ENCODE results near the gene ADAMTS12.

ADAMTS12 gene

DNA sequence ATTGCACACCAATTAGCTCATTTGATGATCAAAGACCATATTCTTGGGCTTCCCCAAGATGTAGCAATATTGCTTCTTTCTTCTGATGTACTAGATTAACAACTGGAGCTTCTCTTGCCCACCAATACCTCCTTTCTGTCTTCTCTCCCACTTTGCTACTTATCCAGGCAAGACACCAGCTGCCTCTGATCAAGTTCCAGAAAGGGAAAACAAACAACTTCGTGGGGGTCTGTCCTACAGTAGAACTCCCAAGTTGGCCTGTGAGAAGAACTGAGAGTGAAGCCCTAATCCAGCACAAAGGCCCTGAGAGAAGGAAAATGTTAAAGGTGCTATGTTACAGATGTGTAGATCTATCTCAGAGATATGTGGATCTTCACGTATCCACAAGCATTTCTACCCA lies 44.9 kb downstream of the ADAMTS12 start:
- no peak for DNase-seq (ENCODE audit: low spot score)

- DNase-seq (ENCODE audit: low spot score): no peak
Observed at GRCh38 chr5:33843579-33843978, 48.2 kb downstream of the ADAMTS12 start.

DNA sequence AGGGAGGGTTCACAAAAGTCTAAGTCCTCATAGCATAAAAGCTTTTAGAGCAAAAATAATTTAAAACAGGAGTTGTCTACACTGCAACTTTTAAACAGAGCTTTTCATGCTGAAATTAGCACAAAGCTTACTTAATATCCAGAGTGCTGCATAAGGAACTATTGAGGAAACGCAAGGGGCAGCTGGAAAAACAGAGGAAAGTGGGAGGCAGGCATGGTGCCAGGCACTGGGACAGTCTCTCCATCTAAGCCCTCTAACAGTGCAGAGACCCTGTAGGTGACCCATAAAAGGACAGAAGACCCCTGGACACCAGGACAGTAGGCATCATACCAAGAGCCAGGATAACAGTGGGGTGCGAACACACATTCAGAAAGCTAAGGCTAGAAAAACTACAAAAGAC lies 49.3 kb downstream of the ADAMTS12 start:
- no peak for DNase-seq (ENCODE audit: low spot score)

- DNase-seq (ENCODE audit: low spot score): no peak
Observed at GRCh38 chr5:33841891-33842290, 49.9 kb downstream of the ADAMTS12 start.

GRCh38 chr5:33840927-33841547 lies 50.8 kb downstream of the ADAMTS12 start:
- DNase-seq (ENCODE audit: low spot score): no peak

GRCh38 chr5:33837301-33837700 lies 54.5 kb downstream of the ADAMTS12 start:
- no peak for DNase-seq (ENCODE audit: low spot score)

DNA sequence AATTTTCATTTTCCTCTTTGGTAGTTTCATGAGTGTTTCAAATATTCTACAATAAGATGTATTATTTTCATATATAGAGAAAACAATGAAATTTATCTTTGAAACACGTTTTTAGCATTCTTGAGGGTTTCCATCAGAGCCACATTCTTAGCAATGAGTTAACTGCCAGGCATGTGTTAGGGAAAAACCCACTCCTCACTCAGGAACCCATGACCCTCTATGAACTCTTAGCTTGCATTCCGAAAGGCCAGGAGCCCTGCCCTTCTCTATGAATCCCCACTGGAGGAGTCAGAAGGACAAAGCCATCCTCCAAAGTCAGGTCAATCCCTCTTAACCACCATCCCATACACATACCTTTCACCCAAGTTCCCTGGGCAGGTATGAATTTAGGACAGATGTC lies 57.5 kb downstream of the ADAMTS12 start:
- no peak for DNase-seq (ENCODE audit: low spot score)

- no peak for DNase-seq (ENCODE audit: low spot score)
Observed at GRCh38 chr5:33833237-33833575, 58.6 kb downstream of the ADAMTS12 start.

DNA sequence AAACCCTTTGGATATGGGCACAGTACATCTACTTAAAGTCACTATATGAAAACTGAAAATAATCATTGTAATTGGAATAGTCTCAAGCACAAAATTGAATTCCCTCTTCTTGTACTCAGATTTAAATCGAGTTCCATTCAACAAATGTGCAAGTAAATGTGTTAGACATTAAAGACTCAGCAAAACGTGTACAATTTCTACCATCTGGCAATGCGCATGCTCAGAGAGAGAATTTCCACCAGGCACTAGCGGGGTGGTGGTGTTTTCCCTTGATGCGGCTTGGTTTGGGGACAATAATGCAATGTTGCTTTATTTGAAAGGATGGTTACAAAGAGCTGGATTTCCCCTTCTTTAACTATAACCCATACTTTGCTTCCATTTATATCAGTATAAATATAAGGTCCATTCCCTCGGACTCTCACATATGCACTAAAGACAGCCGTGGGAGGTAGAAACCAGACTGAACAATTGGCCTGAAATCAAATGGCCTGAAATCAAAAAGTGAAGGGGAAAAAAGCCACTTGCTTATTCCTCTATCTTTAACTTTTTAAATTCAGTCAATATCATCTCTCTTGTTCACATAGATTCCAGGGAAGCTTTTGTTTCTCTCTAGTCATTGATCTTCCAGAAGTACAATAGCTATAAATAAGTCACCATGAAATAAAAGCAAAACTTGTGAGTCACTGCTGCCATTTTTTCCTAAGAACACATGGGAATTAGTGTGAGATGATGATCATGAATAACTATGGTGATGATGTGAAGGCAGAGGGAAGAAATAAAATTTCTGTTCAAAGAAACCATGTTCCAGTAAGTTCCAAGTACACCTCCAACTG lies 59.2 kb downstream of the ADAMTS12 start:
- DNase-seq (ENCODE audit: low spot score): no peak

DNA sequence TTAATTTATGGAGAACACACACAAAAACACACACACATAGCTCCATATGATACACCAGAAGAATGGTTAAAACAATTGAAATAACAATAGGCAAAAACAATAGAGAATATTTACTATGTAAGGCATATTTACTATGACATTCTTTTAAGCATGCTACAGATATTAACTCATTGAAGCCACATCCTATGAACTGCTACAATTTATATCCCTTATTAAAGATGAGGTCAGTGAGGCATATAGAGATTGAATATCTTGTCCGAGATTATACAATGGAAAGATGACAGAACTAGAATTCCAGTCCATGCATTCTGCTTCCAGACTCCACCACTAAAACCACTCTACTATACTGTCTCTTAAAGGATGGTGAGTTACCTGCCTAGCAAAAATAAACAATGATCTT lies 60.7 kb downstream of the ADAMTS12 start:
- DNase-seq (ENCODE audit: low spot score): no peak

DNA sequence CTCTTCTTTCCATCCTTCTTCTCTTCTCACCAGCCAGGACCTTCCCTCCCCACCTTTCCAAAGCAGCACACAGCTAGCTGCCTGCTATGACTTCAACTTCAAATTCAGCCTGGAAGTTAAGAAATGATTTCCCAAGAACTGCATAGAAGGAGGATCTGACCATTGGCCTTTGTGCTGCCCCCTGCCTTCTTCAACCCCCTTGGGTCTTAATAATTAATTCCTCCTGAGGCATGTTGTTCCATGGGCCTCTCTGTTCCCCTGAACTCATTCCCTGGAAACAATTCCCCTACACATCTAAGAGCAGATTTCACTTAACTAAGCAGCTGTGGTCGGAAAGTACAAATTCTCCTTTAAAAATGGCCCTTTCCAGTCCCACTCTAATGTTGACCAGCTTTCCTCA lies 62.4 kb downstream of the ADAMTS12 start:
- DNase-seq (ENCODE audit: low spot score): no peak

GRCh38 chr5:33828626-33829308 lies 63.0 kb downstream of the ADAMTS12 start:
- no peak for DNase-seq (ENCODE audit: low spot score)

- no peak for DNase-seq (ENCODE audit: low spot score)
Observed at GRCh38 chr5:33827885-33828284, 63.9 kb downstream of the ADAMTS12 start.

- no peak for DNase-seq (ENCODE audit: low spot score)
Observed at GRCh38 chr5:33827018-33827707, 64.6 kb downstream of the ADAMTS12 start.

DNA sequence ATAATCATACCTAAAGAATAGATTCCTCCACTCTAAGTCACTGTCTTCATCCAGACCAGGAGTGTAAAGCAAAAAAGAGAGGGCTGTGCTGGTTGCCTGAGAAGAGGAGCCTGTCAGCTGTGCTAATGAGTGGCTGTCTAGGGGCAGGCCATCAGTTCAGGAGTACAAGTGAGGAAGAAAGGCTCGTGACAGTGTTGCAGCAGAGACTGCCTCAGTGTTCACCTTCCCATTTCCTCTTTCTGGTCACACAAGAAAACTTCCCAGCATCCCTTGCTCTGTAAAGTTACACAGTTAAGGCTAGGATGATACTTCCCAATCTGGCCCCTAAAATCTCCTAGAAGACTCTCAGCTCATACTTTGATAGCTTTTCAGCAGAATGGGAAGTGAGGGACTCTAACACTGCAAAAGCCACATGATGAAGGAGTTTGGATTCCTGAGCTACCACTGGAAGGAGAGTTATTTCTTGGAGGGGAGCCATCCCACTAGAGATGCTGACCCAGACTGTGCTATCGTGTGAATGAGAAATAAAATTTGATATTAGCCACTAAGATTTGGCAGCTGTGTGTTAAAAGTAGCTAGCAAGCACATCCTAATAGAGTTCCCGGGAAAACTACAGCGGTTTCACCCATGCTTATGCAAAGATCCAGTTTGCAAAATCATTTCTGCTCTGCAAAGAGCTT lies 67.1 kb downstream of the ADAMTS12 start:
- DNase-seq (ENCODE audit: low spot score): peak; percentile 34

- no peak for DNase-seq (ENCODE audit: low spot score)
Observed at GRCh38 chr5:33817301-33817700, 74.5 kb downstream of the ADAMTS12 start.

DNA sequence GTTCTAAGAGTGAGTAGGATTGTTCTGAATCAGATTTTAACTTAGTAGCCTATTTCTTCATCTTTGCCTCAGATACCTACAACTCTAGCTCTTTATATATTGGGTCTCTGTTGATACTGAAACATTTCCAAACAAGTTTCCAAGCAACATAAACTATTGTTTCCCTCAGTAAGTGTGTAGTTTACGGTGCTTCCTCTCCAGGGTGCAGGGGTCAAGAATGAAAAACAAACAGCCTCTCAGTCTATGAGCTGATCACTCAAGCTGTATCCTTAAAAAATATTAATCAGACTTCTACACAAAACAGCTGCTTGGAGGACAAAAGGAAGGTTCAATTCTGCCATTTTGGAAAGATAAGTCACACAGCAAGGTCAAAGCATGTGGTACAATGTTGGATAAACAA lies 75.0 kb downstream of the ADAMTS12 start:
- DNase-seq (ENCODE audit: low spot score): no peak

DNA sequence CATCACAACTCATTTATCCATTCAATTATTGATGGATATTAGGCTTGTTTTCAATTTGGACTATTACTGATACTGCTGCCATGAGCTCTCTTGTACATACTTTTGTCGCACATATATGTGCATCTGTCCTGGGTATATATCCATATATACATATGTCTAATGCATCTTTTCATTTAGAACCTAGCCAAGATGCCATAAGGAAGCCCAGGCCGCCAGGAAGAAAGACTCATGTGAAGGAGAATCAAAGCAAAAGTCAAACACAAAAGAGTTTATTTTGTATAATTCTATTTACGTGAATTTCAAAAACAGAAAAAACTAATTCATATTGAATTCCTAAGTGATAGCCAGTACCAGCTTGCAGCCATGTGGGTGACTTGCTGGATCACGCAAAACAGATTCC lies 79.0 kb downstream of the ADAMTS12 start:
- no peak for DNase-seq (ENCODE audit: low spot score)

DNA sequence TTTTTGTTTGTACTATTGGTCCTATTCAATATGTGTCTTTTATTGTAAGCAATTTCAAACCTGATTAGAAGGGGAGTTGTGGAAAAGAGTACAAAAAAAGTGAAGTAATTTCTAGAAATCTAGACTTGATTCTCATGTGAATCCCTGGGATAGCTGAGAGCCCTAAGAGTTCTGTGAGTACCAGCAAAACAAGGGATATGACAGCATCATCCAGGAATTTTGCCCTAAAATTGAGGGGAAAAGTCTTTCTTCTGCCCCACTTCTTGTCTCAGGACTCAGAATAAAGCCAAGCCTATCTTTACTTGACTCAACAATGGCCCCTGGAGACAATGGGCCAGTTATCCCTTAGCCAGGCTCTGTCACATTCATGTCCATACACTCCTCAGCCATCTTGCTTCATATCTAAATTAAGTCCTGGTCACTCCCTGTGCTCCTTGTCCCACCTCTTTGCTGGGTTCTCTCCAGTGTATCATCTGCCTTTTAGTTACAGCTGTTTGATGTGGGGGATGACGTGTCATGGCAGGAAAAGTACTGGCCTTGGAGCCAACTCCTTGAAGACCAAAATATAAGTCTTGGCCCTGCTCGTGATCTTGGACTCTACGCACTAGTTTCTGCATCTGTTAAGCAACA lies 81.2 kb downstream of the ADAMTS12 start:
- DNase-seq (ENCODE audit: low spot score): no peak

- DNase-seq (ENCODE audit: low spot score): no peak
Observed at GRCh38 chr5:33809936-33810335, 81.9 kb downstream of the ADAMTS12 start.

DNA sequence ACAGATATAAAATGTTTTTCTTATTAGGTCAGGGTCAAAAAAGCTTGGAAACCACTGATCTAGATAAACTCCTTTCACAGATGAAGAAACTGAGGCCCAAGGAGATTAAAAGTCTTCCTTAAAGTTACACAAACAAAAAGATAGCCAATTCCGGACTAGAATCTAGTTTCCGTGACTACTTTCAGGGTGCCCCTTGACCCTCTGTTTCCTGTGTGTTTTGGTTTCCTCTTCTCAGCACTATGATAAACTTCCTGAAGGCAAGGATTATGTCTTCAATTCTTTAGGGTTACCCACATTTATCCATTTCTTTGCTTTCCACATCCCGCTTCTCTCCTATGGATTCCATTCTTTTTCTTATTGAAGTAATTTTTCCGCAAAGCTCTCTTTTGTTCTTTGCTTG lies 83.1 kb downstream of the ADAMTS12 start:
- DNase-seq (ENCODE audit: low spot score): no peak

DNA sequence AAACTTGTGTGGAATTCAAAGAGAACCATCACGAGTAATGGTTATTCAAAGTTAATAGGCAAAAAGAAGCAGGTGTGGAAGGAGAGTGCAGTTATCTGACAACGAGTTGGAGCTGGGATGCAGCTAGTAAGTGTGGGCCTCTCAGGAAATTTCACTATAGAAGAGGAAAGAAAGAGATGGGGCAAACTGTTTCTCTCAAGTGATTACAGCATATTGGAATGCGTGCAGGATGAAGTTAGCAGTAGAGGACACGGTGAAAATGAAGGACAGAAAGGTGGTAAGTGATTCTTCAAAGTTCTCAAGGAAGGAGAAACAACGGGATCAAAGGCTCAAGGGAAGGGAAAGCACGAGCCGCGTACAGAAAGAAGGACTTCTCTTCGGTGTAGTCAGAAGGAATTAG lies 84.0 kb downstream of the ADAMTS12 start:
- DNase-seq (ENCODE audit: low spot score): no peak

Measured in AG08396 (cell line).